Activated CD8-positive, alpha-beta memory T cell treated with anti-CD3 and anti-CD28 coated beads for 24 hours (primary cell): ENCODE results near the gene C6orf118.

ENCODE experiments used
- DNase-seq: peaks from one replicate; pipeline ENCODE4 v3.0.0-alpha.2; 2020

The C6orf118 gene

GRCh38 chr6:165243801-165244200 lies 65.6 kb downstream of the C6orf118 start:
- no peak for DNase-seq

GRCh38 chr6:165236326-165236725 lies 73.1 kb downstream of the C6orf118 start:
- DNase-seq, result no peak

DNA sequence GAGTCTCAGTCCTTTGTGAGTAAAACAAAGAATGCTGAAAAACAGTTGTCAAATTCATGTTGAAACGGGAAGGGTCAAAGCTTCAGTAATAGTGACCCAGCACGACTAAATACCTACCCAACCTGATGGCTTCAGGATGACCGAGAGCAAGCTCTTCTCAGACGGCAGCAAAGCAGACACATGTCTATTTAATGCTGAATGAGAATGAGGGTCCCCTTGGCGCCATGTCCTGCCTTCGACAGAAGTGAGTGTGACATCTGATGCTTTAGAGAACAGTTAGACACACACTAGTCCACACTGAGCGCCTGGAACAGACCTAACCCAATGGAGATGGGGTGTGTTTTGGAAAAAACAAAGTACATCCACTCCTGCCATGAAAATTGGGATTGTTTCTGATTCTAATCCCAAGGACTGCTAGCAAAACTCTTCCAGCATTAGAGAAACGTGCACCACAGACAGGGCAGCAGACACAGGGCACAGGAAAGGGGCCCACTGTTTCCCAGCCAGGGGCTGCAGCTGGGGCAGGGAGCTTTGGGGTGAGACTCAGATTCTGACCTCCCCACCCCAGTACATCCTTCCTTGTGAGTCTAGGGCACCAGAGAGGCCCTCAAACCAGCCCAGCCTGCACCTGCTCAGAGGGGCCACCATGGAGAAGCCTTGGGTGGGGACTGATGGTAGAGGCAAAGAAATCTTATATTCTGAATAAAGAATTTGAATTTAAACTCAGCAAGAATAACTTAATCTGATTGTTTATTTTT lies 76.5 kb downstream of the C6orf118 start:
- DNase-seq, result no peak

- DNase-seq, result no peak
Observed at GRCh38 chr6:165231581-165232561, 77.5 kb downstream of the C6orf118 start.

GRCh38 chr6:165231177-165231576 lies 78.2 kb downstream of the C6orf118 start:
- DNase-seq, result no peak
